NCI-H187 (cell line): Measurements from ENCODE around the gene ANKRA2.
A peak's percentile ranks its signal among the peaks of the same experiment; 100 is the strongest.

Source experiments
- DNase-seq, 2 experiments: peaks; one replicate each; lab custom pipeline; 2025; lab: John Stamatoyannopoulos, UW

The ANKRA2 gene, protein sequence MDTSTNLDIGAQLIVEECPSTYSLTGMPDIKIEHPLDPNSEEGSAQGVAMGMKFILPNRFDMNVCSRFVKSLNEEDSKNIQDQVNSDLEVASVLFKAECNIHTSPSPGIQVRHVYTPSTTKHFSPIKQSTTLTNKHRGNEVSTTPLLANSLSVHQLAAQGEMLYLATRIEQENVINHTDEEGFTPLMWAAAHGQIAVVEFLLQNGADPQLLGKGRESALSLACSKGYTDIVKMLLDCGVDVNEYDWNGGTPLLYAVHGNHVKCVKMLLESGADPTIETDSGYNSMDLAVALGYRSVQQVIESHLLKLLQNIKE

DNA sequence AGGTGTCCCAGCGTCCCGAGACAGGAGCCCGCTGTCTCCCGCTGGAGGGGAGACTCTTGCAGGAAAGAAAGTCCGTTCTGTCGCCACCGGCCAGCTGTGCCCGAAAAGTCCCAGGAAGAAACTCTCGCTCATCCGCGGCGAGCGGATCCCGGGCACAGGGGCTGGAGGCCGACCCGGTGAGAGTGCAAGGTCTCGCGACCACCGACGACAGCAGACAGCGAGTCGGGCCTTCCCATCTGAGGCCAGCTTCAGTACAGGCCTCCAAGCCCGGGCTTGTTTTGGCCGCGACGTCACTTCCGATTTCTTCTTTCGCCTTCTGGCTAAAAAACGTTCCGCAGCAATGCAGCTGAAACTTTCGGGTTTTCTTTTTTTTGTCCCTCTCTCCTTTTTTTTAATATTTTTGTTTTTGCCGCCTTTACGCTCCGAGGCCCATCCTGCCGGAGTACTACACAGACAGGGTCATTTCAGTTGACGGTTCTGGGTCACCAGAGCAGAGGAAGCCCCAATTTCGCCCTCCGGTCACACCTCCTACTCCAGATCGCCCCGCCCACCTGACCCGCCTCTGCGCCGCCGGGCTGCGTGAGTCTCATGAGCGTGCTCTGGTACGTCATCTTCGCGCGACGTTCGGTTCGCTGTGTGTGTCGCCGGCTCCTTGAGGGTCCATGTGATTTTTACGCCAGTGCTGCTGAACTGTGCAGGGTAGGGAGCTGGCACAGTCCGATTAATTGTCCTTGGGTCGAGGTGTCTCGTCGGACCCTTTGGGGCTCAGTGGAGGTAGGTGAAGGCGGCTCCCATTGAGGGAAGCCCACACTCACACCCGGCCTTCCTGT lies at the start of gene ANKRA2, which contains the start of gene UTP15:
Gene ANKRA2 (minus strand): TSS at position 501 of the 830 bp plus-strand sequence. CDS start 2,758 bp downstream, outside the sequence.
Gene UTP15 (plus strand): TSS at position 605 of the 830 bp plus-strand sequence. CDS start 1,602 bp downstream, outside the sequence.
- DNase-seq, result peak; percentile 86 to 93

DNA sequence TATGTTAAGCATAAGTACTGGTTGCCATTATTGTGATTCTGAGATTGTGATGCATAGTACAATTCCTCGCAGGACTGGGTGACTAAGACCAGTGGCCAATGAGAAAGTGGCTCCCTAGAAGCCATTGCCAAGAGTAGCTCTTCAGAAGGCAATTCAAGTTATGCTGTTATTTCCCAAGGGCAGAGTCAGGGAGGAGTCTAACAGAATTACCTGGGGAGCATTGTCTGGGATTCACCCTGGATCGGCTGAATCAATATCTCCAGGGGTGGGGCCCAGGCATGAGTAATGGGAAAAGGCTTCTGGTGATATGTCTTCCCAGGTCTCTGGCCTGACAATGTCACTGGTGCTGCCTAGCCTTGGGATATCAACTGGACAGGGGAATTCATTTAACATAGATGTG lies 49.6 kb upstream of the ANKRA2 start:
- no peak for DNase-seq

DNA sequence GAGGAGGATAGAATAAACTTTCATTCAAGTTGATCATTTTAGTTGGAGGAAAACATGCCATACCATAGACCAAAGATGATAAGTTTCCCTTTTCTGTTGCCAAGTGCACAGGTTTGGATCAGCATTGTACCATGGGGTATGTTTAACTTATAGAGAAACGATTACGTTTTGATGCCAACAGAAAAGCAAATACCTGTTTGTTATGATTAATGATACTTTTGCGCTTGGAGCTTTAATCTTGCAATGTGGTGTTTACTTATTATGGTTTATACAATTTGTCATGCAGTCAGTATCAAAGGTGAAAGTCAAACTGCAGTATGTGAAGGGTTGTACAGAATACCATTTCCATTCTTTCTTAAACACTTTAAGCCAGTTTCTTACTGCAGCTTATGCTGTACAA lies 47.4 kb upstream of the ANKRA2 start:
- no peak for DNase-seq

DNA sequence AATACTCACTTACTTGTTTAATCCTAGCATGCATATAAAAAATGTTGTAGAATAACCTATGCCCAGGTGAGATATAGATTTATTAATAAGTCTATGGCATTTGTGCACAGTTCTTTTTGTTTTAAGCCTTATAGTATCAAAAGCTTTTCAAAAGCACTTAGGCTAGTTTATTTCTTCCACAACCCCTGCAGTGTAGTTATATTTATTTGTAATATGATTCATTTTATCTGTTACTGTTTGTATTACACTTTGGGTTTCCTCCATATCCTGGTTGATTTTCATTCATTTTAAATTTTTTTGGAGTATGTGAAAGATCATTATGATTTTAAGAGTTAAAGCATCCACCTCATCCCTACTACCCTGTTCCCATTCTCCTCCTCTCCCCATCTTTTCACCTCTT lies 41.8 kb upstream of the ANKRA2 start:
- no peak for DNase-seq

DNA sequence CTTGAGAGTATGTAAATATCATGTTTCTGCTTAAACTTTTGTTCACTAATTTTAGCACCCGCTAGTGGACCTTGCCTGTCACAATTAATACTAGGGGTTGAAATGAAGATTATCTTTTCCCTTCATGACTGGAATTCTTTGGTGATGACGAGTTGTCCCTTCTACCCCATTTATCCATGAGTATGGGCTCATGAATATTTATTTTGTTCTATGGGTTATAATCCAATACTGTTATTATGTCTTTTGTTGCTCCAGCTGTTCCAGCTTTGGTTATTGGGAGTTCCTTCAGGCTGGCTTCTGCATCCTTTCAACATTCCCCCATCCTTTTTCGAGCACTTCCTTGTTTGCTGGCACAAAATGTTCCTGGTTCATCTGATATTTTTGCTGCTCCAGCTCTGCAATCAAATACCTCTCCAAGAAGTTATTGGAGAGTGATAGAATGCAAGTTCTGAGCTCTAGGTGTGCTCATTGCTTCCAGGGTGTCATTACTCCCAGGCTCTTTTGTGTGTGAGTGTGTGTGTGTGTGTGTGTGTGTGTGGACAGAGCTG lies 40.8 kb upstream of the ANKRA2 start:
- no peak for DNase-seq

DNA sequence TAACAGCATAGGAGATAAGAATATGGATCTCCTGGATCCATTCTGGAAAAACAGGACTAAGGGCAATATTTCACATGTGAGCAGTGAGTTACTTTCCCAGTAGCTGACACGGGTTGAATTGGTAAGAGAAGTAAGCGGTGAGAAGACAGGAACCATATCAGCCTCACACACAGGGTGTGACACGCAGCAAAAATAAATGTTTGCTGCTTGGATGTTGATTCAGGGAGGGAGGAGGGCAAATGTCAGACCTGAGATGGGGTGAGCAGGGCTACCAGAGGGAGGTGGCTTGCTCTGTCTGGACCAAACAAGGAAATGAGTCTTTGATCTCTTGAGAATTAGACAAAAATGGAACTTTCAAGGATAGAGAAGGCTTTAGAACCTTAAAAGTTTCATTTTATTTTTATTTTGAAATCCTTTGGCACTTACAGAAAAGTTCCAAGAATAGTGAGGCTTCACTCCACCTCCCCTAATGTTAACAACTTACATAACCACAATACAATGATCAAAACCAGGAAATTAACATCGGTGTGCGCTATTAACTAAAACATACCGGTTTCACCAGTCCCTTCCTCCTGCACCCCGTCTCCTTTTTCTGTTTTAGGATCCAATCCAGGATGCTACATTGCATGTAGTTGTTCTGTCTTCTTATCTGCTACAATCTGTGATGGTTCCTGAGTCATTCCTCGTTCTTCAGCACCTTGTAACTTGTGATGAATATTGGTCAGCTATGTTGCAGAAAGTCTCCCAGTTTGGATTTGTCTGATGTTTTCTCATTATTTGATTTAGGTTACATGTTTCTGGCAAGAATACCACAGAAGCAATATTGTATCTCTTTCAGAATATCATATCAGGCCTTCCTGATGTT lies 40.0 kb upstream of the ANKRA2 start:
- no peak for DNase-seq

DNA sequence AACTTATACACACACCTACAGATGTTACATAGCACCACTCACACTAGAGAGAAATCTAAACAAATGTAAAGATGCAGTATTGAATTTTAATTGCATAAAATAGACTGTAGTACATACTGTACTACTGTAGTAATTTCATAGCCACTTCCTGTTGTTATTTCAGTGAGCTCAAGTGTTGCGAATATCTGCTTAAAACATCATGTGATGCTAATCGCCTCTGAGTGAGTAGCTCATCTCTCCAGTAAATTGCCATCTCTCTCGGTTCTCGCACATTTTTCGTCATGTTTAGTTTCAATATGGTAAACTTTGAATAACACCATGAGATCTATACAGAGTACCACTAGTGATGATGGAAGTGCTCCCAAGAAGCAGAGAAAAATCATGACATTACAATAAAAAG lies 38.6 kb upstream of the ANKRA2 start:
- no peak for DNase-seq

DNA sequence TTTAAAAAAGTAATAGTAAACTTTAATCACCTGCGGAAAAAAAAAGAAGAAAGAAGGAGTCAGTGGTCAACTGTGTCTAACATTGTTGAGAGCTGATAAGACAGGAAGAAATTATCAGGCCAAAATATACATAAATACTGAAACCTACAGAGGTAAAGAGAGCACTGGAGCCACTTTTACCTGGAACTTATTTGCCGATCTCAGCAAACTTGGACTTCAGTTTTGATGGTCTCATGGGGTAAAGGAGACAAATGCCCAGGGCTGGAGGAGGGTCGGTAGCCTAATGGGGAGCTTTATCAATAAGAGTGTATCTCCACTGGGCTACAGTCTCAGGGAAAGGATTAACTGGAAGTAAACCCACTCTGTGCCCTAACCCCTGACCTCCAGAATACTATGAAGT lies 33.9 kb upstream of the ANKRA2 start:
- no peak for DNase-seq

DNA sequence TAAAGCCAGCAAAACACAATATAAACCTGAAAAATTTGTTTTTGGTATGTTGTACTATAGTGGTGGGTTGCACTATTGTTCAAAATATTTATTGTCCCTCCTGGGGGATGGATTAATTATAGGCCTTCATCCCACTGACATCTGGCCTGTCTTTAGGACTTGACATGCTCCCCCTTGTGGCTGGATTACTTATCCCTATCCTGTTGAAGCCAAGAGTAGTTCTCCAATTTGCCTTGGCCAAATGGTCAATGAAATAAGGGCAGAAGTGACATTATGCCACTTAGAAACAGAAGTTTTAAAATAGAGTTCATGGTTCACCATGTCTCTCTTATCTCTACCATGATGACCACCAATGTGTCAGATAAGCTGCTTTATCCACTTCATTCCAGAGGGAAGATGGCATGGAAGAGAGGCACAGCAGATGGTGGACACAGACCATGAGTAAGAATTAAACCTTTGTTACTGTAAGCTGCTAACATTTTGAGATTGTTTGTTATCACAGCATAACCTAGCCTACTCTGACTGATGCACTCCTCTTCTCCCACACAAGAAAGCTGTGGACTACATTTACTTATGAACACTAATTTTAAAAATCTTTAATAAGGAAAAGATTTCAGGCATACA lies 31.4 kb upstream of the ANKRA2 start:
- DNase-seq, result no peak

DNA sequence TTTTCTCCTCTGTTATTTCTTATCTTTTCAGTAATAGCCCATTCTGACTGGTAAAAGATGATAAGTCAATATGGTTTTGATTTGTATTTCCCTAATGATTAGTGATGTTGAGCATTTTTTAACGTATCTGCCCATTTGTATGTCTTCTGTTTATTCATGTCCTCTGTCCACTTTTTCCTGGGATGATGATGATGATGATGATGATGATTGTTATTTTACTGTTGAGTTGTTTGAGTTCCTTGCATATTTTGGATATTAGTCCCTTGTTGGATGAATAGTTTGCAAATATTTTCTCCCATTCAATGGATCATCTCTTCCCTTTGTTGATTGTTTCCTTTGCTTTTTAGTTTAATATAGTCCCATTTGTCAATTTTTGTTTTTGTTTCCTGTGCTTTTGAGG lies 27.1 kb upstream of the ANKRA2 start:
- no peak for DNase-seq

DNA sequence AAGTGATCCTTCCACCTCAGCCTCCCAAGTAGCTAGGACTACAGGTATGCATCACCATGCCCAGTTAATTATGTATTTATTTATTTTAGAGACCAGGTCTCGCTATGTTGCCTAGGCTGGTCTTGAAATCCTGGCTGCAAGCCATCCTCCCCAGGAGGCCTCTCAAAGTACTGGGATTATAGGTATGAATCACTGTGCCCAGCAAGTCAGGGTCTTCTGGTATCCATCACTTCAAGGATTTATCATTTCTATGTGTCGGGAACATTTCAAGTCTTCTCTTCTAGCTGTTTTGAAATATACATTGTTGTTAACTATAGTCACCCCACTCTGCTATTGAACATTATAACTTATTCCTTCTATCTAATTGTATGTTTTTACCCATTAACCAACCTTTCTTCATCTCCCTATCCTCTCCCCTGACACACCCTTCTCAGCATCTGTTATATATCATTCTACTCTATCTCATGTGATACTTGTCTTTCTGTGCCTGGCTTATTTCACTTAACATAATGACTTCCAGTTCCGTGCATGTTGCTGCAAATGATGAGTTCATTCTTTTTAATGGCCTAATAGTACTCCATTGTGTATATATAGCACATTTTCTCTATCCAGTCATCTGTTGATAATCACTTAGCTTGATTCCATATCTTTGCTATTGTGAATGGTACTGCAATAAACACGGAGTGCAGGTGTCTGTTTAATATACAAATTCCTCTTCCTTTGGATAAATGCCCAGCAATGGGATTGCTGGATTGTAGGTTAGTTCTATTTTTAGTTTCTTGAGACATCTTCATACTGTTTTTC lies 26.5 kb upstream of the ANKRA2 start:
- no peak for DNase-seq

DNA sequence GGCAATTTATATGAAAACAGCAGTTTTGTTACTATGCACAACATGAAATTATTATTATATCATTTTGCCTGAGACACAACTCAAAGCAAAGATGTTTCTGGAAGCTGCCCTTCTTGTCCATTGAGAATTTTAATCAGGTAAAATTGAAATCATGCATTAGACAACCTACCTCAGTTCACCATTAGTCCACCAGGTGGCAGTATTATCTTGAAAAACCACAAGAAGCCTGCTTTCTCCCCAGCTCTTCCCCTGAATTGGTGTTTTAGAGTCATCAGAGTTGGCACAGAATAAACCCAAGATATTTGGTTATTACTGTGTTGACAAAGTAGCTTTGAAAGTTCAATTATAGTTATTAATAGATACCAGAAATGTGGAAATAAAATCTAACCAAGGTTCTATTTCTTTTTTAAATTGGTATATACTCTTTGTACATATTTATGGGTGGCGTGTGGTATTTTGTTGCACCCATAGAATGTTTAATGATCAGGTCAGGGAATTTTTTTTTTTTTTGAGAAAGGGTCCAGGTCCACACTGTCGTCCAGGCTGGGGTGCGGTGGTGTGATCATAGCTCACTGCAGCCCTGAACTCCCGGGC lies 25.8 kb upstream of the ANKRA2 start:
- peak in 1 of 2 experiments; percentile 50 for DNase-seq

DNA sequence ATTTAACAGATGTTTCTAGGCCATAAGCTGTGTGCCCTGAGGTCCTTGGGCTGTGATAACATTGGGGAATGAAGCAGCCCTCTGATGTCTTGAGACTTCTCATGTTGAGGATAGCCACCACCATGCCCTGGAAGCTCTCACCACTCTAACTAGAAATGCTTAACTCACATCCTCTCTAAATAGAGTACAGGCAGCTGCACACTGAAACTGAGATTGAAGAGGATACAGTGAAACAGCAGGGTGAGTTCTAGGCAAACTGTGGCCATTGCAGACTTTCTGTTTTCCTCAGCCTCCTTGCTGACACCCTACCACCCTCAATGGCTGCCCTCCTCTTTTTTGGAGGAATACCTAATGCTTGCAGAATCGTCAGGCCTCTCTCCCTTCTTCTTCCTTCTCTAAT lies 22.5 kb upstream of the ANKRA2 start:
- no peak for DNase-seq

DNA sequence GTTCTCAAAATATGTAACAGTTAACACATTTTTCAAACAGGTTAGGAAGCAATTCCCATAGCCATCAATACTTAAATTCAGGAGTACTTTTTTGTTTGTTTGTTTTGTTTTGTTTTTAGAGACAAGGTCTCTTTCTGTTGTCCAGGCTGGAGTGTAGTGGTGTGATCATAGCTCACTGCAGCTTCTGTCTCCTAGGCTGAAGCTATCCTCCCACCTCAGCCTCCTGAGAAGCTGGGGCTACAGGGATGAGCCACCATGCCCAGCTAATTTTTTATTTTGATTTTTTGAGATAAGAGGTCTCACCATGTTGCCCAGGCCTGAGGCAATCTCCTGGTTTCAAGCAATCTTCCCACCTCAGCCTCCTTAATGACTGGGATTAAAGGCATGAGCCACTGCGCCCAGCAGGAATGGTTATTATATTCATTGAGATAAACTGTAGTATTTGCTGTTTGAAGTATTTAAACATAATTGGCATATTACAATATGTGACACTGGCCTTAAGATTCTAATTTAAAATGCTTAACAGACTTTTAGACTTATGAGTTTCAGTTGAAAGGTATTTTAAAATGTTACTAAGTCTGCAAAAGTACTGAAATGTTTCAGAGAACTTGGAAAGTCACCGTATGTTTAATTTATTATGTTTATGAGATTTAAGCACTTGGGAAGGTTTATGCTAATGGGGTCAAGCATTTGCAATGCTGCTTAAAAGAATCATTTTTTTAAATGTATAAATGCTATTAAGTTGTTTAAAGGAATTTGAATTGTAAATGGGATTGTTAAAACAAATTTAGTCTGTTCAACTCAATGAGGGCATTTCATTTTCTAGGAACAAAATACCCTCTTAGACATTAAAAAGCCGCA lies 17.1 kb upstream of the ANKRA2 start:
- no peak for DNase-seq

DNA sequence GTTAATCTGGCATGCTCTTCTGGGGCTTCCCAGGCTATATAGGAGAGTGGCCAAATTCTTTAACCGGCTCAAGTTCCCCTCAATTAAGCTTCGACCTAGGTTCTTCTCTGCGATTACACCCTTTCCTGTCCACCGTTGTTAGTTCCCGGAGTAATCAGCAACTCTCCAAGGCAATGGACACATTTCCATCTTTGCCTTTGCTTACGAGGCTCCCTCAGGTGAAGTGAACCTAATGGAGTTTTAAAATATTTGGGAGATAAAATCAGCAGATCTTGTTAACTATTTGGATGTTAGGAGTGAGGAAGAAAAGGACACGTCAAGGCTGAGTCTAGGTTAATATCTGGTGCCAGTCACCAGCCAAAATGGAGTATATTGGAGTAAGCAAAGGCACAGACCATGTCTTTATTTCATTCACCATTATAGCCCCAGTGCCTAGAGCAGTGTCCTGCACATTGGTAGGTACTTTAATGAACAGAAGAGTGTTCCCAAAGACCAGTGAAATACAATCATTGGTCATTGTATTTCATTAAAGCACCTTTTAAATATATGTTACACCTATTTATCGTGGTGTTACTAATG lies 619 bp upstream of the ANKRA2 start:
- no peak for DNase-seq

DNA sequence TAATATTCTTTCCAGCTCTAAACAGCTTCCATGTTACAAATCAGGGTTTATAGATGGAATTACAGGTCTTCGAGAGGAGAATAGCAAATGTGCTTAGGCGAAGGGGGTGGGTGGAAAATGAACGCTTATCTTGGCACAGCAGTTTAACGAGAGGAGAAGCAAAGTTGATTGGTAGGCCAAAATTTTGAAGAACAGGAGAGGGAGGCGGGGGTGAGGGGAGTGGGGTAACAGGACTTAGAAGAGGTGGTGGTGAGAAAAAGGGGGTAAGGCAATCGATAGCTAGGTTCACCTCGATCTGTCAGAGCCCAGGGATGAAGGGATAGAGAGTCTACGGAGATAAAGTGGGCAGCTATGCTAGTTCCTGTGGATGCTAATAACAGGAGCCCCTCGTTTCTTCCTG lies 764 bp downstream of the ANKRA2 start:
- no peak for DNase-seq

DNA sequence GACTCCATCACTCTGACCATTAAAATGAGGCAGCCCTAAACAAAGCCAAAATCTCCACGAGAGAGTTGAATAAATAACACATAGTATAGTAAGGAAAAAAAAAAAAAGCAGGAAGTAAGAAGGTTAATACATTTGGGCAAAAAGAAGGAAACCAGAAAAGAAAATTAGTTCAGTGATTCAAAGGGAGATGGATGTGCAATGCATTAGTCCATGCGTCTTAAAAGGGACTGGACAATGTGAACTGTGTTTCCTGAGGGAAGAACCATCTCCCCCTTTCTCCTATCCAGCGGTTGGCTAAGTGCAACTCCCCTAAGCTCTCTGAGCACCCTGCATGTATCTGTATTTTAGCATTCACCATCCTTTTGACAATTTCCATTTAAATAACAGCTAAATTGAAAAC lies 1.4 kb downstream of the ANKRA2 start:
- DNase-seq, result no peak

DNA sequence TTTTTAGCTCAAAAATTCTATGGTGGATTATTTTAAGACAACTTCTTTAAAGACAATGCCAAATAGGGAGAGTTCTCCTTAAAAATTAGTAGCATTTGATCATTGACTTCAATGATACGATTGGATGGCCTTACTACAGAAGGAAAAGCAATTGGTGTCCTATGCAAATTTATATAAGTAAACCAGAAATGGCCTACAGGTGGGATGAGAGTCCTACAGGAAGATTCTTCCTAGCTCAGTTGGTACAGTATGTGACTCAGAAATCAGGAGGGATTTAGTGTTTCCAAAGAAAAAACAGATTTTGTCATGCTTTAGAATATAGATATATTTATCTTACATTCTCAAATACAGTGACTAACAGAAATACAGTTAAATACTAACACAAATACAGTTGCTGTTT lies 6.5 kb downstream of the ANKRA2 start:
- DNase-seq, result no peak

DNA sequence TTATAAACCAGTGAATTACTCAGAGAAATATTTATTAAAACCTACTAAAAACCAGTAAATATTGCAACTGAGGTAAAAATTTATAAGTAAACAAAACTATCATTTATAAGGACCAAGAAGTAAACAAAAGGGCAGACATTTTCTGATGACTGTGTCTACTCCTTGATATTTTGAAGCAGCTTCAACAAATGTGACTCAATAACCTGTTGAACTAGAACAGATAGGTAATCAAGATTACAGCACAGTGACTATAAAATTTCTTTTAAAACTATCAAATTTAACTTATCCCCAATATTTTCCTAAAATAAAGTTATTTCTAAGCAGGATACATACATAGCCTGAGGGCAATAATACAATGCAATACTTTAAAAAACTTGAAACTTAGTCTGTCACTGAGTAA lies 12.8 kb downstream of the ANKRA2 start:
- DNase-seq, result no peak
